ENCODE data around the gene TGM2.

The TGM2 gene

DNA sequence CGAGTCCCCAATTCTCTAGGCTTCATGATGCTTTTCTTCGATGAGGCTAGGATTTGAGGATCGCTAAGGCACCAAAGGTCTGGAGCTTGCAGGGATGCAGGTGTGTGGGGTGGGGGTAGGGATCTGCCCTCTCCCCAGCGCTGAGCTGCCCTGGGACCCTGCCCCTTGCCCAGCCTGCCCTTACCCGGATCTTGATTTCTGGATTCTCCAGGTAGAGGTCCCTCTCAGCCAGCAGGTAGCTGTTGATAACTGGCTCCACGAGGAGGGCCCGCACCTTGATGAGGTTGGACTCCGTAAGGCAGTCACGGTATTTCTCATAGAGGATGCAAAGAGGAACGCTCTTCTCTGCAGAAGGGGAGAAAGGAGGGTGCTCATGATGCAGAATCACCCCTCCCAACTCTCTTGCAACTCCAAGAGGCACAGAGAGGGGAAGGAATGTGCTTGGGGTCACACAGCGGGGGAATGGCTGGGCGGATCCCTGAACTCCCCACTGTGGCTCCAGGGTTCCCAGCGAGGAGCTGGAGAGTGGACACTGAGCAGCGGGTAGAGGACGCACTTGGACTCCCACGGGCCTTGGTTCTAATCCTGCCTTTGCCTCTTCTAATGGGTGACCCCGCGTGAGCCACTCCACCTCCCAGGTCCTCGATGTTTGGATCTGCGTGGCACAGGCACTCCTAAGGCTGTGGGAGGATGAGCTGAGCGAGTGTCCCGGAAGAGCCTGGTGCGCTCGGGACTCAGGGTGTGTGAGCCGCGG lies 32.7 kb downstream of the TGM2 start:
- Histone ChIP-seq H3K4ac (ENCODE audit: low read depth, low read length) (peak overlapping the region; percentile 8), H2BK12ac (ENCODE audit: low read length) (peak overlapping the region; percentile 37), H4K91ac (ENCODE audit: low read depth, low read length) (peak overlapping the region; percentile 25), H3K27me3 (ENCODE audit: insufficient read depth, low read length) (no peaks in the 10 kb centered on the region), H2AK5ac (ENCODE audit: low read length) (peak overlapping the region; percentile 25), H3K79me2 (ENCODE audit: control insufficient read depth, insufficient read depth, low read length, poor library complexity) (no peaks in the 10 kb centered on the region), H2AFZ (ENCODE audit: insufficient read depth, low read length, poor library complexity) (no peak overlapping the region), H3K4me3 (ENCODE audit: low read depth, low read length) (no peak overlapping the region), H4K8ac (ENCODE audit: low read depth, low read length) (no peak overlapping the region), H3K9me3 (ENCODE audit: insufficient read depth, low read depth, low read length) (peaks cover 2% of the 10 kb centered on the region), H2BK5ac (ENCODE audit: low read depth, low read length, poor library complexity) (no peak overlapping the region), H3K4me1 (ENCODE audit: control insufficient read depth in 1 of 2, insufficient read depth in 2 of 2, low read length in 2 of 2) (peaks cover 38 to 40% of the 10 kb centered on the region in 2 experiments), H3K4me2 (ENCODE audit: low read length) (no peak overlapping the region), H3K36me3 (ENCODE audit: control insufficient read depth in 1 of 2, insufficient read depth in 2 of 2, low read length in 2 of 2) (peaks cover 54 to 63% of the 10 kb centered on the region in 2 experiments), H3K9ac (ENCODE audit: low read length) (no peak overlapping the region), H3K14ac (ENCODE audit: low read length) (peak overlapping the region; percentile 27), H3K79me1 (ENCODE audit: low read length) (peaks cover 29% of the 10 kb centered on the region), H3K23ac (ENCODE audit: low read length) (no peak overlapping the region), H3K27ac (ENCODE audit: low read depth, low read length) (no peak overlapping the region), H4K12ac (ENCODE audit: low read depth, low read length) (no peak overlapping the region), H2BK120ac (ENCODE audit: insufficient read depth, low read length, poor library complexity) (no peak overlapping the region), H3K18ac (ENCODE audit: low read length) (peak overlapping the region; percentile 41)
- no CpG with 5 or more reads among the region's 26 CpGs for WGBS (ENCODE audit: extremely low coverage, insufficient coverage, insufficient read length)
- DNase-seq: no peak

- Histone ChIP-seq H3K9me3 (ENCODE audit: insufficient read depth, low read depth, low read length) (peaks cover 2% of the 10 kb centered on the region), H3K4ac (ENCODE audit: low read depth, low read length) (no peak overlapping the region), H3K27ac (ENCODE audit: low read depth, low read length) (no peak overlapping the region), H3K4me2 (ENCODE audit: low read length) (no peak overlapping the region), H3K23ac (ENCODE audit: low read length) (no peak overlapping the region), H2BK12ac (ENCODE audit: low read length) (no peak overlapping the region), H3K79me1 (ENCODE audit: low read length) (peaks cover 33% of the 10 kb centered on the region), H4K8ac (ENCODE audit: low read depth, low read length) (no peak overlapping the region), H2BK120ac (ENCODE audit: insufficient read depth, low read length, poor library complexity) (no peak overlapping the region), H3K9ac (ENCODE audit: low read length) (no peak overlapping the region), H4K91ac (ENCODE audit: low read depth, low read length) (no peak overlapping the region), H3K27me3 (ENCODE audit: insufficient read depth, low read length) (no peaks in the 10 kb centered on the region), H3K79me2 (ENCODE audit: control insufficient read depth, insufficient read depth, low read length, poor library complexity) (no peaks in the 10 kb centered on the region), H2AK5ac (ENCODE audit: low read length) (no peak overlapping the region), H3K4me3 (ENCODE audit: low read depth, low read length) (no peak overlapping the region), H3K36me3 (ENCODE audit: control insufficient read depth in 1 of 2, insufficient read depth in 2 of 2, low read length in 2 of 2) (peaks cover 48 to 57% of the 10 kb centered on the region in 2 experiments), H2BK5ac (ENCODE audit: low read depth, low read length, poor library complexity) (no peak overlapping the region), H3K14ac (ENCODE audit: low read length) (no peak overlapping the region), H3K4me1 (ENCODE audit: control insufficient read depth in 1 of 2, insufficient read depth in 2 of 2, low read length in 2 of 2) (peaks cover 45 to 46% of the 10 kb centered on the region in 2 experiments), H3K18ac (ENCODE audit: low read length) (no peak overlapping the region), H2AFZ (ENCODE audit: insufficient read depth, low read length, poor library complexity) (no peak overlapping the region), H4K12ac (ENCODE audit: low read depth, low read length) (no peak overlapping the region)
- no CpG with 5 or more reads among the region's 3 CpGs for WGBS (ENCODE audit: extremely low coverage, insufficient coverage, insufficient read length)
- peak; percentile 72 to 77 for DNase-seq
These were observed 33.4 kb downstream of the TGM2 start for GRCh38 chr20:38131588-38132121.

- no CpG with 5 or more reads among the region's 19 CpGs for WGBS (ENCODE audit: extremely low coverage, insufficient coverage, insufficient read length)
- no peak overlapping the region for H3K4me2 ChIP-seq (ENCODE audit: low read length)
These were observed 34.1 kb downstream of the TGM2 start for GRCh38 chr20:38130687-38131587.

GRCh38 chr20:38129893-38130609 lies 35.0 kb downstream of the TGM2 start:
- H3K14ac ChIP-seq (ENCODE audit: low read length): no peak overlapping the region
- no peak overlapping the region for H3K4me3 ChIP-seq (ENCODE audit: low read depth, low read length)
- peaks cover 44 to 46% of the 10 kb centered on the region in 2 experiments for H3K4me1 ChIP-seq (ENCODE audit: control insufficient read depth in 1 of 2, insufficient read depth in 2 of 2, low read length in 2 of 2)
- no peak overlapping the region for H3K9ac ChIP-seq (ENCODE audit: low read length)
- no peak overlapping the region for H3K27ac ChIP-seq (ENCODE audit: low read depth, low read length)
- no peak overlapping the region for H2BK120ac ChIP-seq (ENCODE audit: insufficient read depth, low read length, poor library complexity)
- H2AK5ac ChIP-seq (ENCODE audit: low read length): no peak overlapping the region
- H2BK5ac ChIP-seq (ENCODE audit: low read depth, low read length, poor library complexity): no peak overlapping the region
- no peak overlapping the region for H2BK12ac ChIP-seq (ENCODE audit: low read length)
- peaks cover 35 to 44% of the 10 kb centered on the region in 2 experiments for H3K36me3 ChIP-seq (ENCODE audit: control insufficient read depth in 1 of 2, insufficient read depth in 2 of 2, low read length in 2 of 2)
- H3K9me3 ChIP-seq (ENCODE audit: insufficient read depth, low read depth, low read length): no peaks in the 10 kb centered on the region
- H4K12ac ChIP-seq (ENCODE audit: low read depth, low read length): no peak overlapping the region
- no peak overlapping the region for H3K18ac ChIP-seq (ENCODE audit: low read length)
- no peak for DNase-seq
- no peaks in the 10 kb centered on the region for H3K27me3 ChIP-seq (ENCODE audit: insufficient read depth, low read length)
- peaks cover 38% of the 10 kb centered on the region for H3K79me1 ChIP-seq (ENCODE audit: low read length)
- H2AFZ ChIP-seq (ENCODE audit: insufficient read depth, low read length, poor library complexity): no peak overlapping the region
- no peak overlapping the region for H4K8ac ChIP-seq (ENCODE audit: low read depth, low read length)
- no peak overlapping the region for H4K91ac ChIP-seq (ENCODE audit: low read depth, low read length)
- no peak overlapping the region for H3K4me2 ChIP-seq (ENCODE audit: low read length)
- no peak overlapping the region for H3K23ac ChIP-seq (ENCODE audit: low read length)
- WGBS (ENCODE audit: extremely low coverage, insufficient coverage, insufficient read length): no CpG with 5 or more reads among the region's 15 CpGs
- no peak overlapping the region for H3K4ac ChIP-seq (ENCODE audit: low read depth, low read length)
- no peaks in the 10 kb centered on the region for H3K79me2 ChIP-seq (ENCODE audit: control insufficient read depth, insufficient read depth, low read length, poor library complexity)

More at GRCh38 chr20:38130687-38131587, 34.1 kb downstream of the TGM2 start:
- H3K4me3 ChIP-seq (ENCODE audit: low read depth, low read length): no peak overlapping the region
- H2AFZ ChIP-seq (ENCODE audit: insufficient read depth, low read length, poor library complexity): no peak overlapping the region
- H3K4me1 ChIP-seq (ENCODE audit: control insufficient read depth in 1 of 2, insufficient read depth in 2 of 2, low read length in 2 of 2): peaks cover 49 to 52% of the 10 kb centered on the region in 2 experiments
- H4K8ac ChIP-seq (ENCODE audit: low read depth, low read length): no peak overlapping the region
- H3K23ac ChIP-seq (ENCODE audit: low read length): no peak overlapping the region
- peaks cover 2% of the 10 kb centered on the region for H3K9me3 ChIP-seq (ENCODE audit: insufficient read depth, low read depth, low read length)
- no peak overlapping the region for H3K4ac ChIP-seq (ENCODE audit: low read depth, low read length)
- H4K91ac ChIP-seq (ENCODE audit: low read depth, low read length): peak overlapping the region; percentile 58
- no peak overlapping the region for H3K9ac ChIP-seq (ENCODE audit: low read length)
- DNase-seq: no peak
- H3K14ac ChIP-seq (ENCODE audit: low read length): peak overlapping the region; percentile 34
- H2BK5ac ChIP-seq (ENCODE audit: low read depth, low read length, poor library complexity): peak overlapping the region; percentile 10
- peak overlapping the region; percentile 53 for H2AK5ac ChIP-seq (ENCODE audit: low read length)
- no peaks in the 10 kb centered on the region for H3K27me3 ChIP-seq (ENCODE audit: insufficient read depth, low read length)
- H3K27ac ChIP-seq (ENCODE audit: low read depth, low read length): peak overlapping the region; percentile 11
- no peaks in the 10 kb centered on the region for H3K79me2 ChIP-seq (ENCODE audit: control insufficient read depth, insufficient read depth, low read length, poor library complexity)
- H2BK120ac ChIP-seq (ENCODE audit: insufficient read depth, low read length, poor library complexity): peak overlapping the region; percentile 45
- H3K79me1 ChIP-seq (ENCODE audit: low read length): peaks cover 39% of the 10 kb centered on the region
- H3K18ac ChIP-seq (ENCODE audit: low read length): peak overlapping the region; percentile 25
- H3K36me3 ChIP-seq (ENCODE audit: control insufficient read depth in 1 of 2, insufficient read depth in 2 of 2, low read length in 2 of 2): peaks cover 40 to 50% of the 10 kb centered on the region in 2 experiments
- H4K12ac ChIP-seq (ENCODE audit: low read depth, low read length): no peak overlapping the region
- peak overlapping the region; percentile 33 for H2BK12ac ChIP-seq (ENCODE audit: low read length)

All from trophoblast cell (in vitro differentiated cells and primary cell).